K562 (cell line): ENCODE measurements around the gene NLRX1. TPM values are rescaled to one million over a fixed set of nuclear protein-coding genes. Genes with fewer than 3 reads are reported as not detected.
A peak's percentile ranks its signal among the peaks of the same experiment; 100 is the strongest.

Experiments used
- ATAC-seq: fragments of 200-7000 bp; cut with Tn5 transposase; 3 replicates; pipeline ENCODE4 v1.9.1; 2020; ENCODE audit warnings: moderate library complexity
- BruUV-seq: library from RNA; stranded (reverse); fragments of 400-500 nt; replicated peaks from 2 replicates; lab custom pipeline; 2021; lab: Mats Ljungman, UMichigan
- CTCF ChIA-PET: fragments of 300-600 bp; formaldehyde crosslinking; extraction: SDS; loops from one replicate; lab custom pipeline; 2021; ENCODE audit warnings: low intra/inter-chr PET ratio; lab: Yijun Ruan, JAX
- POLR2A ChIA-PET: fragments of 300-600, 350-650 bp; sonication (Branson Sonifier 250); formaldehyde crosslinking; extraction: SDS; loops from one replicate; lab custom pipeline; 2021; ENCODE audit warnings: antibody characterized with exemption, inconsistent platforms; lab: Yijun Ruan, JAX
- DNase-seq, 4 experiments: peaks; one replicate each; pipeline versions ENCODE4 v3.0.0 to v3.0.0-alpha.2; 2011 to 2018; ENCODE audit warnings: low spot score in 3 of 4, mixed read lengths in 3 of 4; ENCODE audit errors: extremely low read depth in 1 of 4
- FAIRE-seq: peaks from 2 replicates; lab custom pipeline; 2011; peaks lifted over from hg19 to GRCh38; lab: Jason Lieb, UNC
- H2AFZ ChIP-seq: 2 replicates; pipeline ENCODE4 v1.6.0; 2011; ENCODE audit warnings: low read depth, low read length, control low read depth, inconsistent platforms
- H3K27ac ChIP-seq: fragments of 200-600 bp; 3 replicates; pipeline ENCODE4 v1.8.0; 2011; ENCODE audit warnings: low read depth, mild to moderate bottlenecking, control low read depth, inconsistent platforms, low read length, moderate library complexity, mixed read lengths; ENCODE audit errors: extremely low read depth
- H3K27me3 ChIP-seq, 2 experiments: fragments of 300-600 bp in 1 of 2; 2 replicates in 1 of 2; 3 replicates in 1 of 2; pipeline versions ENCODE4 v1.6.0 to v1.8.0; 2011; ENCODE audit warnings: inconsistent platforms in 2 of 2, low read length in 2 of 2, mild to moderate bottlenecking in 1 of 2, mixed read lengths in 1 of 2, moderate library complexity in 1 of 2; ENCODE audit not compliant: control insufficient read depth in 2 of 2, insufficient read depth in 2 of 2
- H3K36me3 ChIP-seq: fragments of 300-600 bp; 3 replicates; pipeline ENCODE4 v1.8.0; 2011; ENCODE audit warnings: mild to moderate bottlenecking, low read length, inconsistent platforms; ENCODE audit not compliant: control insufficient read depth, insufficient read depth
- H3K4me1 ChIP-seq, 2 experiments: fragments of 200-600 bp in 1 of 2; replicated peaks in 1 of 2; 2 replicates in 1 of 2; 3 replicates in 1 of 2; pipeline versions ENCODE4 v1.5.1 to v1.8.0; 2011; ENCODE audit warnings: inconsistent platforms in 2 of 2, low read length in 2 of 2, mild to moderate bottlenecking in 1 of 2, mixed read lengths in 1 of 2, moderate library complexity in 1 of 2; ENCODE audit not compliant: control insufficient read depth in 2 of 2, insufficient read depth in 2 of 2
- H3K4me2 ChIP-seq: 2 replicates; pipeline ENCODE4 v1.6.1; 2011; ENCODE audit warnings: low read length, control low read depth, inconsistent platforms, mixed read lengths; ENCODE audit not compliant: insufficient read depth
- H3K4me3 ChIP-seq: fragments of 200-600 bp; sonication (generic), shearing (Covaris generic); 2 replicates; pipeline ENCODE4 v1.5.1; 2016; ENCODE audit warnings: control low read depth, inconsistent platforms
- H3K79me2 ChIP-seq: fragments of 200-600 bp; 3 replicates; pipeline ENCODE4 v1.8.0; 2011; ENCODE audit warnings: low read length, inconsistent platforms; ENCODE audit not compliant: control insufficient read depth, insufficient read depth
- H3K9ac ChIP-seq, 2 experiments: 2 replicates each; pipeline versions ENCODE4 v1.6.0 to v1.6.1; 2011; ENCODE audit warnings: low read depth in 2 of 2, low read length in 2 of 2, control low read depth in 1 of 2, inconsistent platforms in 1 of 2, mild to moderate bottlenecking in 1 of 2, mixed read lengths in 1 of 2; ENCODE audit not compliant: insufficient read depth in 1 of 2
- H3K9me1 ChIP-seq: one replicate; pipeline ENCODE4 v1.6.0; 2011; ENCODE audit warnings: inconsistent platforms, mild to moderate bottlenecking, low read length, moderate library complexity; ENCODE audit not compliant: control insufficient read depth, insufficient read depth
- H3K9me3 ChIP-seq: replicated peaks from 2 replicates; pipeline ENCODE4 v1.5.1; 2011; ENCODE audit warnings: low read depth, low read length, inconsistent platforms; ENCODE audit not compliant: control insufficient read depth, insufficient read depth
- H4K20me1 ChIP-seq: replicated peaks from 2 replicates; pipeline ENCODE4 v1.6.1; 2011; ENCODE audit warnings: low read length, inconsistent platforms, mixed read lengths; ENCODE audit not compliant: control insufficient read depth, insufficient read depth
- BRF1 ChIP-seq: IDR thresholded peaks from 3 replicates; pipeline ENCODE4 v1.6.1; 2011; ENCODE audit warnings: borderline replicate concordance, mild to moderate bottlenecking; ENCODE audit not compliant: insufficient read length; ENCODE audit errors: extremely low read depth
- CTCF ChIP-seq, 3 experiments: IDR thresholded peaks in 2 of 3; conservative IDR thresholded peaks in 1 of 3; 2 replicates each; pipeline ENCODE4 v1.5.1; 2011 to 2012; ENCODE audit warnings: low read length in 3 of 3, mild to moderate bottlenecking in 3 of 3, control low read depth in 2 of 3, improper control_type of control experiment in 1 of 3, inconsistent platforms in 1 of 3, low read depth in 1 of 3, mixed read lengths in 1 of 3, moderate library complexity in 1 of 3; ENCODE audit not compliant: insufficient read depth in 2 of 3
- EGR1 ChIP-seq: fragments of 450-650 bp; conservative IDR thresholded peaks from 2 replicates; pipeline ENCODE4 v1.6.1; 2017; ENCODE audit warnings: mild to moderate bottlenecking
- HMGN3 ChIP-seq: IDR thresholded peaks from 2 replicates; pipeline ENCODE4 v1.6.1; 2011; ENCODE audit warnings: borderline replicate concordance, low read depth, mild to moderate bottlenecking, mixed read lengths, low read length; ENCODE audit not compliant: insufficient read length; ENCODE audit errors: extremely low read depth
- L3MBTL2 ChIP-seq: fragments of 450-650 bp; IDR thresholded peaks from 2 replicates; pipeline ENCODE4 v1.6.1; 2016; ENCODE audit warnings: mild to moderate bottlenecking, moderate library complexity
- LCOR ChIP-seq: sonication (generic); formaldehyde crosslinking; IDR thresholded peaks from 2 replicates; pipeline ENCODE4 v1.8.0; 2022; ENCODE audit warnings: mild to moderate bottlenecking, missing genetic modification reagents
- NEUROD1 ChIP-seq: fragments of 150-350 bp; IDR thresholded peaks from 2 replicates; pipeline ENCODE4 v1.6.1; 2014; ENCODE audit warnings: borderline replicate concordance, low read length, low read depth; ENCODE audit not compliant: partially characterized antibody
- POLR2AphosphoS5 ChIP-seq: IDR thresholded peaks from 2 replicates; pipeline ENCODE4 v1.6.1; 2011; ENCODE audit warnings: mild to moderate bottlenecking, low read depth, low read length, moderate library complexity; ENCODE audit not compliant: control insufficient read depth, insufficient read depth
- RAD21 ChIP-seq, 2 experiments: fragments of 250-450 bp in 1 of 2; fragments of 450-650 bp in 1 of 2; sonication (Bioruptor Pico) in 1 of 2; formaldehyde crosslinking in 1 of 2; IDR thresholded peaks in 1 of 2; conservative IDR thresholded peaks in 1 of 2; 2 replicates each; pipeline versions ENCODE4 v1.4.0 to v1.8.0; 2020 to 2022; ENCODE audit warnings: mild to moderate bottlenecking in 2 of 2, moderate library complexity in 1 of 2
- SIN3B ChIP-seq: fragments of 450-650 bp; IDR thresholded peaks from 2 replicates; pipeline ENCODE4 v1.6.1; 2017; ENCODE audit warnings: low read depth, mild to moderate bottlenecking, moderate library complexity
- SMC3 ChIP-seq: conservative IDR thresholded peaks from 2 replicates; pipeline ENCODE4 v1.6.1; 2011; ENCODE audit warnings: low read depth, low read length, improper control_type of control experiment; ENCODE audit not compliant: insufficient read depth
- SP1 ChIP-seq: sonication (generic); formaldehyde crosslinking; IDR thresholded peaks from 2 replicates; pipeline ENCODE4 v1.8.1; 2022; ENCODE audit warnings: mild to moderate bottlenecking, missing genetic modification reagents
- TAF1 ChIP-seq: IDR thresholded peaks from 2 replicates; pipeline ENCODE4 v1.6.1; 2011; ENCODE audit warnings: mild to moderate bottlenecking, low read length, moderate library complexity; ENCODE audit not compliant: insufficient read depth, control insufficient read depth, severe bottlenecking; ENCODE audit errors: extremely low read depth
- TRIM25 ChIP-seq: fragments of 450-650 bp; IDR thresholded peaks from 2 replicates; pipeline ENCODE4 v1.7.0; 2016; ENCODE audit warnings: borderline replicate concordance
- ZNF282 ChIP-seq: sonication (generic); formaldehyde crosslinking; IDR thresholded peaks from 2 replicates; pipeline ENCODE4 v1.8.1; 2023; ENCODE audit warnings: missing genetic modification reagents
- ZNF583 ChIP-seq: fragments of 250-450 bp; sonication (Bioruptor Pico); IDR thresholded peaks from 2 replicates; pipeline ENCODE4 v1.4.0; 2020
- WGBS: fragments of 100-300 bp; shearing (Covaris generic); methylation state at CpG from one replicate; pipeline ENCODE4 v1.1.6; 2016; ENCODE audit warnings: low coverage, mixed read lengths; ENCODE audit not compliant: insufficient coverage; ENCODE audit errors: missing lambda C conversion rate; 5-methylcytosine and 5-hydroxymethylcytosine counted together
- in situ Hi-C: fragments of 300-500 bp; cut with MboI; formaldehyde crosslinking; loops from 4 replicates; pipeline ENCODE4 v1.15.0; 2018; ENCODE audit warnings: inconsistent platforms, mixed read lengths
- intact Hi-C: fragments of 100-400 bp; cut with micrococcal nuclease; formaldehyde crosslinking; loops from 2 replicates; pipeline ENCODE4 v1.14.2; 2022
- polyA plus RNA-seq, 8 experiments: library from polyadenylated mRNA; depleted of rRNA in 4 of 8; stranded (reverse) in 5 of 8; unstranded in 3 of 8; fragments of >200 nt; fragmentation: Nextera tagmentation in 2 of 8; fragmentation: Illumina TruSeq in 1 of 8; extraction: Ambion mirVana in 2 of 8; extraction: Trizol in 1 of 8; gene quantifications; 2 replicates each; pipeline versions ENCODE4 v1.2.1 to v1.2.3, GENCODE V29; 2011 to 2014; ENCODE audit warnings: inconsistent platforms in 1 of 8, missing spikeins in 1 of 8
- total RNA-seq, 7 experiments: library from RNA; depleted of rRNA in 6 of 7; stranded (reverse); fragments of >200 nt in 6 of 7; fragmentation: Illumina TruSeq in 2 of 7; extraction: Trizol in 2 of 7; gene quantifications; 2 replicates each; pipeline versions ENCODE4 v1.2.1 to v1.2.3, GENCODE V29; 2011 to 2021; ENCODE audit warnings: low replicate concordance in 1 of 7

The NLRX1 gene
- total and polyA plus RNA-seq, 9 of the 15 experiments (the other 6 are each of a cell fraction or from before 2014, with no cell fraction given) = 0.04 to 2.3 (median 0.69) TPM

- DNase-seq (peak; percentile 94 to 97 (median 96)), ATAC-seq (peak; percentile 95), FAIRE-seq (peak; percentile 88)
- peak within 1 kb of the TSS; percentile 84 for H3K4me2 ChIP-seq
- no peaks in the 10 kb centered on the region for H3K9me1 ChIP-seq
- H3K27ac ChIP-seq = peak within 1 kb of the TSS; percentile 88
- H3K79me2 ChIP-seq = peaks cover 45% of the 10 kb centered on the region
- intact Hi-C loops (loop anchor here (2.0 kb wide), 1 partner anchor 113 kb away; no protein-coding TSS in a partner anchor), in situ Hi-C loops (no loop called here)
- no peaks in the 10 kb centered on the region for H3K36me3 ChIP-seq
- BruUV-seq = no TSS peak
- ChIA-PET POLR2A (interaction anchor here (0.5 to 1.4 kb wide), 10 partner anchors 44 to 1033 kb away, joined by 3 to 5 read pairs (median 3); a partner anchor contains a TSS), CTCF (interaction anchor here (0.7 kb wide), 1 partner anchor 84 kb away, joined by 3 read pairs; no protein-coding TSS in a partner anchor)
- H3K9ac ChIP-seq = peak within 1 kb of the TSS; percentile 74 to 96
- H3K4me1 ChIP-seq = peaks cover 13% of the 10 kb centered on the region in 2 experiments; a peak in 4 of 5 replicates
- peak within 1 kb of the TSS; percentile 96 for H3K4me3 ChIP-seq
- no peaks in the 10 kb centered on the region for H3K9me3 ChIP-seq
- H2AFZ ChIP-seq = peak within 1 kb of the TSS; percentile 92
- H4K20me1 ChIP-seq = 0 out of 2 replicates have a peak, but pooled peaks cover 7% of the 10 kb centered on the region
- under 1% methylated on average over 44 of the region's 88 CpGs for WGBS
- no peaks in the 10 kb centered on the region for H3K27me3 ChIP-seq
- TF ChIP-seq RAD21 (CRISPR knock-in tag; conservative IDR thresholded peaks at IDR 0.05 in 1 of 2, IDR thresholded peaks at IDR 0.05 in 1 of 2) (peak; percentile 29 to 55; a peak in 2 of 4 replicates), TAF1 (peak; percentile 23), BRF1 (no peak), SP1 (peak; percentile 64; the same call in 1 of the 2 replicates), SMC3 (peak; percentile 57), L3MBTL2 (peak; percentile 64), HMGN3 (peak; percentile 55), EGR1 (peak; percentile 54), TRIM25 (no peak), LCOR (CRISPR knock-in tag) (no peak), ZNF583 (CRISPR knock-in tag) (no peak), SIN3B (peak; percentile 56), POLR2AphosphoS5 (peak; percentile 45), ZNF282 (CRISPR knock-in tag) (0 out of 2 replicates have a peak, but pooled peaks have one; percentile 29), CTCF (IDR thresholded peaks at IDR 0.05 in 2 of 3, conservative IDR thresholded peaks at IDR 0.05 in 1 of 3; ENCODE audit: insufficient read depth in 2 of 3, low read depth in 1 of 3, low read length in 3 of 3) (peak; percentile 72 to 90 (median 85)), NEUROD1 (peak; percentile 50)
Observed at GRCh38 chr11:119205574-119206510, 37.3 kb downstream of the NLRX1 start, which contains the start of gene CBL. Gene CBL (plus strand): TSS chr11:119206339. CDS start chr11:119206418, 79 bp downstream.
